Adrenal gland (tissue), 5 donors: ENCODE results near the gene HACD1.

ENCODE experiments used
- CTCF ChIP-seq, 6 experiments: fragments of 450-650 bp in 4 of 6; fragments of 200-600 bp in 2 of 6; sonication (generic) in 1 of 6; IDR thresholded peaks; 1 replicate in 5 of 6; 2 replicates in 1 of 6; pipeline versions ENCODE4 v1.5.1 to v1.8.0; 2016 to 2021; ENCODE audit warnings: antibody characterized with exemption in 6 of 6, mild to moderate bottlenecking in 2 of 6, moderate library complexity in 1 of 6
- POLR2A ChIP-seq, 2 donors: fragments of 450-650 bp; IDR thresholded peaks; one replicate each; pipeline ENCODE4 v1.6.1; 2017; ENCODE audit warnings: antibody characterized with exemption in 2 of 2, mild to moderate bottlenecking in 2 of 2, moderate library complexity in 1 of 2
- donor health status: DM: no; HTN: no; CAD: no.

- TF ChIP-seq CTCF (IDR thresholded peaks at IDR 0.05), result no peak
- no peak for TF ChIP-seq POLR2A (IDR thresholded peaks at IDR 0.05)
Measured at GRCh38 chr10:17624996-17625395, 7.8 kb upstream of the HACD1 start.
